GM18508 (cell line): ENCODE results near the gene AMHR2.

Experiments
- ATAC-seq: cut with Tn5 transposase; IDR thresholded peaks from one replicate; pipeline ENCODE4 v1.9.1; 2021; ENCODE audit warnings: moderate number of reproducible peaks; ENCODE audit not compliant: insufficient read depth, unreplicated experiment

AMHR2 gene

DNA sequence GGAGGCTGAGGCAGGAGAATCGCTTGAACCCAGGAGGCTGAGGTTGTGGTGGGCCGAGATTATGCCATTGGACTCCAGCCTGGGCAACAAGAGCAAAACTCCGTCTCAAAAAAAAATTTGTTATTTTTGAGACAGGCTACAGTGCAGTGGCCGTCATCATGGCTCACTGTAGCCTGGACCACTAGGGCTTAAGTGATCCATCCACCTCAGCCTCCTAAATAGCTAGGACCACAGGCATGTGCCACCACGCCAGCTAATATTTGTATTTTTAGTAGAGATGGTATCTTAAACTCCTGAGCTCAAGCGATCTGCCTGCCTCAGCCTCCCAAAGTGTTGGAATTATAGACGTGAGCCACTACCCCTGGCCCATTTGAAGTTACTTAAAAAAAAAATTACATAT, 27.3 kb downstream of the AMHR2 start:
- no peak for ATAC-seq

DNA sequence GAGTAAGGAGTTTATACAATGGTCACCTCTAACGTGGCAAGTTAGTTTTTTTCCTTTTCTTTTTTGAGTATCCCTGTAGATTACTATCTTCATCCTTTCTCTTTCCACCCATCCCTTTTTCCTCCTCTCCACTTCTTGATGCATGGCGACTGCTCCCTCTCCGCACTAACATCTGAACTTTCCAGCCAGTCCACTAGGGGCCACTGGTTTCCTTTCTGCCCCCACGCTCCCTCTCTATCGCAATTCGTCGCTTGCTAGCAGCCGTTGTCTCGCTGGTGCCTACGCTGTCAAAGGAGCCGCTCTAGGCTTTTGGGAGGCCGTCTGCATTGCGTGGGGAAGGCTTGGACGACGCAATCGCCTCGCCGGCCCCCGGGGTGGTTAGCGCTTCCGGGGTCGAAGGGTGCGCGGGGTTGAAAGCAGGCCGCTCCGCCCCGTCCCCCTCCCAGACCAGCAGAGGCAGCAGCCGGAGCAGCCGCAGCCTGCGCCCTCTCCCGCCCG, 28.1 kb downstream of the AMHR2 start, which contains the start of gene PCBP2:
Gene PCBP2 (plus strand): TSS at position 442 of the 498 bp plus-strand sequence. CDS start 2,699 bp downstream, outside the sequence.
- ATAC-seq: peak; percentile 89

DNA sequence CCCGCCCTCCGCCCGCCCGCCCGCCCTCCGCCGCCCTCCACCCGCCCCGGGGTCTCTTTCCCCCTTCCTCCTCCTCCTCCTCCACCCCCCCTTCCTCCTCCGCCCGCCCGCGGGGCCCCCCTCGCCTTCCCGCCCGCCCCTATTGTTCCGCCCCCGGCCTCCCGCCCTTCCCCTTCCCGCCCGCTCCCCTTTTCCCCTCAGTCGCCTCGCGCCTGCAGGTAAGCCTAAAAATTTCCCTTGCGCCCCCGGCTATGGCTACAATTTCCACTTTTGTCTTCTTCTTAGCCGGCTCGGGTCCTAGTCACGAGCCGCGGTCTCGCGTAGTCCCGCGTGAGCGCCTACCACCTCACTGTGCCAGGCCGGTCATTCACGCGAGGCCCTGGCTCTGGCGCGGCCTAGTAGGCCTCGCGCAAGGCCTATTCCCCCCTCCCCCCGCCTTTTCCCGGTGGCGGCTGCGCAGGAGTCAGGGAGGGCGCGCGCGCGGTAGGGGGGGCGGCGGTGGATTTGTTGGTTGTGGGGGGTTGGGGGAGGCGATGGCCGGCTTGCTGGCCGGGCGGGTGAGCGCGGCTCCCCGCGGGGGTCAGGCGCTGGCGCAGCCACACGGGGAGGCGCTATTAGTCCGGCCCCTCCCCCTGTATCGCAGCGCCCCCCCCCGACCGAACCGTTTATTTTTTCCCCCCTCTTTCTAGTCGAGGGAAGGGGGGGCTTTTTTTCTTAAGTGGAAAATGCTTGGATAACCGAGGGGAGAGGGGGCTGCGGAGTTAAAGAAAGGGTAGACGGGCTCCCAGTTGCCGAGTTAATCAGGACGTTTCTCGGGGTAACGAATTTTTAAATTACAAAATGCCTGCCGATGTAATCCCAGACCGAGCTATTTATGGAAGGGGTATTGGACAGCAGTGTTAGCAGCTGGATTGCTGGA, 28.8 kb downstream of the AMHR2 start:
- ATAC-seq: no peak

DNA sequence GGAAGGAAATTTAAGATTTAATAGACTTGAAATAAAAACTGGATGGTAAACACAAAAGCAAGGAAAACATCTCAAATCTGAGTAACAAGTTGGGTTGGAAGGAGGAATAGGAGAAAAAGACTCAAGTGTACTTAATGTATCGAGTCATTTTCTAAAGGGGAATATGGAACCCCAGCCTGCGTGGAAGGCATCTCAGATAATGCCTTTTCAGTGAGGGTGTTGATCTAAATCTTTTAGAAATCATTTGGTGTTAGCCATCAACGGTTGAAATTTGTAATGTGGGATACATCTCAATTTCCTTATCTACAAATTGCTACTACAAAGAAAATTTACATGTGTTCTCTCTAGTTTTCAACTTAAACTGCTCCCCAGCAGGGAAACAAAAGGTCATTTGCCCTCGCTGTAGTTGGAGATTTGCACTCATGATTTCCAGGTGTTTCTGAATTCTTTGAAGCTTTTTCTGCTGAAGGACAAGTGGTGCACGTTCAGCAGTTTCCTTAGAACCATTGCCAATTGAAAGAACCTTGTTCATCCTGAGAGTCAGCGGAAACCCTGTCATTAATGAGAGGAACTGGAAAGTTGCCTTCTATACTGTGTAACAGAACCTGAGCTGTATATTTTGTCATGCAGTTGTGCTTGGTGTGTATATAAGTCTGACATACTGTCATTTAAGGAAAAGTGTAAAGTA, 30.4 kb downstream of the AMHR2 start:
- ATAC-seq: no peak

DNA sequence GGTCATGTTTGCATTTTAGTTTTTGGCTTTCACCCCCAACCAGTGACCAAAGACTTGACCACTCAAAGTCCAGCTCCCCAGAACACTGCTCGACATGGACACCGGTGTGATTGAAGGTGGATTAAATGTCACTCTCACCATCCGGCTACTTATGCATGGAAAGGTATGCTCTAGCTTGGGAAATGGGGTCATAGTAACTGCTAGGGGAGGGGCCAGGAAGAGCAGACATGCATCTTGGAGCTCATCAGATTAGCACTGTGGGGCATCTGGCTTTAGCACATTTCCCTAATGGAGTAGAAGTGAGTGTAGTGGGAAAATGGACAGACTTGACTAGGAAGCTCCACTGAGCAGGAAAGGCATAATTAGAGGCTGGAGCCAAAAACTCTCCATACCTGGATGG, 31.1 kb downstream of the AMHR2 start:
- ATAC-seq: no peak

DNA sequence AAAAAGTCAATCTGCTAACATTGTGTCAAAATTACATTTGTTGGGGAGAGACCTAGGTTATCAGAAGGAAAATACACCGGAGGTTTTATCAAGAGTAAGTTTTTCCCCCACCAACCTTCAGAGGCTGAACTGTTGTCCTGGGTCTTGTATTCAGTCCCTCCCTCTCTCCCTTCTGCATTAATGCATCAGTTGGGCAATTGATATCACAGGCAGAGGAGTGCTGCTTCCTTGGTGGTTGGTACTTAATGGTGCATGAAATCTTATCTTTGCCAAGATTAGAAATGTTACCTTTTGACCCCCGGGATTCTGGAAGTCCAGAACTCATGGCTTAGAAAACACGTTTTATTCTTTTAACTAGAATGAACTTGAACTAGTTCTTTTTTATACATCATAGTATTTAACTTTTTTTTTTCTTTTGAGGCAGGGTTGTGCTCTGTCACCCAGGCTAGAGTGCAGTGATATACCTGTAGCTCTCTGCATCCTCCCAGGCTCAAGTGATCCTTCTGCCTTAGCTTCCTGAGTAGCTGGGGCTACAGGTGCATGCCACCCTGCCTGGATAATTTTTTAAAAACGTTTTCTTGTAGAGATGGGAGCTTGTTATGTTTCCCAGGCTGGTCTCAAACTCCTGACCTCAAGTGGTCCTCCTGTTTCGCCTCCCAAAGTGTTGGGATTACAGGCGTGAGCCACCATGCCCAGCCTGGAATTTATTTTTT, 33.2 kb downstream of the AMHR2 start:
- ATAC-seq: no peak

DNA sequence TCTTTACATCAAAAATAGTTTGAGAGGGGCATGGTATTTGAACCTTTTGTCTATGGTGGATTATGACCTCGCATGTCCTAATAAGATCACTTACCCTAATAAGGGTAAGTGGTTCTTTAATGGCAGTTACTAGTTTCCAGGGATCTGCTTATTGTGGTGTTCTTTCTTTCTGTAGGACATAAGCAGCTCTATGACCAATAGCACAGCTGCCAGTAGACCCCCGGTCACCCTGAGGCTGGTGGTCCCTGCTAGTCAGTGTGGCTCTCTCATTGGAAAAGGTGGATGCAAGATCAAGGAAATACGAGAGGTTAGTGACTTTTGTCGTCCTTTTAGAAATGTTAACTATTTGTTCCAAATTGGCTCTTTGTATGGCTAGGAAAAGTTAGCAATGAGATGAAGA, 35.4 kb downstream of the AMHR2 start:
- no peak for ATAC-seq

DNA sequence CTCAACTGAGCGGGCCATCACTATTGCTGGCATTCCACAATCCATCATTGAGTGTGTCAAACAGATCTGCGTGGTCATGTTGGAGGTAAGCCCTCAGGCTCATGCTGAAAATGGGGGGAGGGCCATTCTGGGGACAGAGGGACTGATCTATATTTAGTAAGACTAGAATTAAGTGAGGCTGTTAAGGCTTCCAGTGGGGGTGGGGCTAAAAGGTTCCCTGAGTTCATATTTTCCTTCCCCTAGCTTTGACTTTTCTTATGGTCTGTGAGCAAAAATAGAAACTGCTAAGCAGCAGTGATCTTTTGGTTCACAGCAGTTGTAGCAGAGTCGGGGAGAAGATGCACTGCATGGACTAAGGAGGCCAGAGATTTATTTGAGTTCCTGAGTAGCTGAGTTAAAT, 37.4 kb downstream of the AMHR2 start:
- no peak for ATAC-seq

DNA sequence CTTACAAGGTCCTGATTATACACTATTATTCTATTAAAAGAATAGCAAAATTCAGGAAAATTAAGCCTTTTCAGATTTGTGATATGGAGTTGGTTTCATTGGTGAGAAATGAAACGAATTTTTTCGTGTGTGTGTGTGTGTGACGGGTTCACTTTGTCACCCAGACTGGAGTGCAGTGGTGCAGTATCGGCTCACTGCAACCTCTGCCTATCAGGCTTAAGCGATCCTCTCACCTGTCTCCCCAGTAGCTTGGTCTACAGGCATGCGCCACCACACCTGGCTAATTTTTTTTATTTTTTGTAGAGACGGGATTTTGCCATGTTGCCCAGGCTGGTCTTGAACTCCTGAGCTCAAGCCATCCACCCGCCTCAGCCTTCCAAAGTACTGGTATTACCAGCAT, 37.9 kb downstream of the AMHR2 start:
- ATAC-seq: no peak

DNA sequence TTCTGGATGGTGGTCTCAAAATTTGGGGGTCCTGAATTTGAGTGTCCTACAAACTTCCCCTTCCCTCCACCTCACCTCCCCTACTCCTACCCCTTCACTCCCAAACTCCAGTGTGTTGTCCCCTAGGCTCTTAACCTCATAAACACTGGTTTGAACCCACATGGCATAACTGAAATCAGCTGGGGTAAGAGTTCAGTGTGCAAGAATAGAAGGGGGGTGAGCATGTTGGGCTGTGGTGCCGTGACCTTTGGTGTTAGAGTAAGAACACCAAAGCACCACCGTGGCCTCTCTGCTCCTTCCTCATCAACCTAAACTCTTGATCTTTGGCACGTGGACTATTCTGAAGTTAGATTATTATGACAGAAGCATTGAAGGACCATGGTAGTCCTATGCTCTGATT, 39.3 kb downstream of the AMHR2 start:
- no peak for ATAC-seq

DNA sequence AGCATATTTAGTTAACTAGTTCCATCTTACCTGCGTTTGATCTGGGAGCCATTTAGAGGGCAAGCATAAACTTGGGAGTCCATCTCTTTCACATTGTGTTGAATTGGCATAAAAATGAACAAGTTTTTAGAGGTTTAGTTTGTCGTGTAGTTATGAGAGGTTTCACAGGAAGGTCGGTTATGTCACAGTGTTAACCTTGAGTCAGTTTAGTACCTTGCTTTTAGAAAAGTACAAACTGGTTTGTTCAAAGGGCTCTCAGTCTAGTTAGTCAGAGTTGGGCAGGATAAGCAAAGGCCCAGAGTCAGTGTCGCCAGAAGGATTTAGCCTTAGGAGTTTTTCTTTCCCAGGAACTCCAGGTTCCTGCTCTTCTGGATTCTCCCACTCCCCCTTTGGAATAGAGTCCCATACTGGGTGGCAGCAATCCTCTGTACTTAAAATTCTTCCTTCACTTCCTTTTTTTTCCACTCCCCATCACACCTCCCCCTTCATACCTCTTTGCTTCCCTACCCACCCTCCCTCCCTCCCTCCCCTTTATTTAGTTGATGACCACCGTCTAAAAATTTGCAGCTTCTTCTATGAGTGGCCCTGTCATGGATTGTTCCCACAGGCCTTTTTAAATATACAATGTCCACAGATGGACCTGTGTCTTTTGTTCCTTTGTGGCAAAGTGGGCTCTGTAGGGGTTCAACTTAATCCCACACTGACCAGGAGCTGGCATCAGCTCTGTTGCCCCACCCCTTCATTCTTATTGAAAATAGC, 40.3 kb downstream of the AMHR2 start:
- ATAC-seq: no peak

DNA sequence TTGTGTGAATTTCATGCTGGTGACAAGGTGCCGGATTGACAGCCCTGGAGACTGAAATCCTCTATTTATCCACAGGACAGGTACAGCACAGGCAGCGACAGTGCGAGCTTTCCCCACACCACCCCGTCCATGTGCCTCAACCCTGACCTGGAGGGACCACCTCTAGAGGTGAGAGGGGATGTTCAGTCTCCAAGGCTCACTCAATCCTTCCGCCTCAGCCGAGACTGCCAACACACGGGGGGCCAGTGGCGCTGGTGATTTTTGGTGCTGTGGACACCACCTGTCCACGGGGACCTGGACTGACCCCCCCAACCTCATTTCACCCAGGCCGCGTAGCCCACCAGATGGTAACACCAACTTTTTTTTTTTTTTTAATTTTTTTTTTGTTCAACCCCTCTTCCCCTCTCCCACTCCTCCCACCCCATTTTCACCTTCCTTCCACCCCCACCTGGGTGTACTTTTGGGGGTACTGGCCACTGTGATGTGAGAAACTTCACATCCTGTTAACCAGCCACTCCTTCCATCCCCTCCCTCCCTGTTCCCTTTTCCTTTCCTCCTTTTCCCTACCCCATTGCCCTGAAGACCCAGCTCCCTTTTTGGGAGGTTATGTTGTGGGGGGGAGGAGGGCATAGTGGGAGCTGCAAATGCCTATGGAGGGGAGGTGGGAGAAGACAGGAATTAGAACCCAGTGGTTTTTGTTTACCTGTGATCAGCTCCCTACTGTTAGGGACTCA, 41.2 kb downstream of the AMHR2 start:
- ATAC-seq: no peak

DNA sequence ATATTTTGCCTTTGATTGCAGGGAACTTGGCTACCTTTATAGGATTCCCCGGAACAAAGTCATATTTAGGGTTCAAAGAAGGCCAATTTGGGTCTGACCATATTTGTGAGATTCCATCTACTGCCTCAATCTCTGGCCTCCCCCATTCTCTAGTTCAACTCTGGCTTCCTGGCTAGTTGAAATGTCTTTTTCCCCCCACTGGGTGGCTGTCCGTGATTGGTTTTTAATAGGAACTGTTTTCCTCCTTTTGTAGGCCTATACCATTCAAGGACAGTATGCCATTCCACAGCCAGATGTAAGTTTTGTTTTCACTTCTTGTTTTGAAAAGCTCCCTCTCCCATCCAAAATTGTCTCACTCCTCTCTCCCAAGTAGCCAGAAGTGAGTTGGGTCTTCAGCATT, 42.0 kb downstream of the AMHR2 start:
- ATAC-seq: no peak

DNA sequence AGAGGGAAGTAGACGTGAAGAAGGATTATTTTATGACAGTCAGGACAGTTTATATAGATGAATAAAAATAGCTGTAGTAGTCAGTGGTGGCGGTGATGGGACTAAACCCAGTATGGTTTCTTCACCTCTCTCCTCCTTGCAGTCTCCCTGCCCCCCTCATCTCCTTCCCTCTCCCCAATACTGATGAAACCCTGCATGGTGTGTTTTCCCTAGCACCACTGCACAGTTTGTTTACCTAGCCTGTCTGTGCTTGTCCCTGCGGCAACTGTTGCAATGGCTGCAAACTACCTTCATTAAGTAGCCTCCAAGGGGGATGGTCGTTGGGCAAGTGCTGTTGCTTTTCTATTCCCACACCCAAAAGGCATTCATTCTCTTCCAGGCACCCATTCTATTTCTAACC, 43.0 kb downstream of the AMHR2 start:
- ATAC-seq: no peak

DNA sequence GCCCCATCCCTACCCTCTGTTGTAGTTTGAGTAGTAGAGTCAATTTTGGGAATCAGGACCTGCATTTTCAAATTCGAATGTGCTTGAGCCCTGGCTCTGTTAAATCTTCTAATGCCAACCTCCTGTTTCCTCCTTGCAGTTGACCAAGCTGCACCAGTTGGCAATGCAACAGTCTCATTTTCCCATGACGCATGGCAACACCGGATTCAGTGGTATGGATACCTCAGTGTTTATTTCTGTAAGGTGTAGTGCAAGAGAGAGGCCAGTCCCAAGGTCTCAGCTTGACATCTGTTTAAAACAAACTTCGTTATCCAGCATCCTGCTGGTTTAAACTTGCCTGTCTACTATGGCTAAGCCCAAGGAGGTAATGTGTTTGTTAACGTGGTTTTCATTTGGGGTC, 43.4 kb downstream of the AMHR2 start:
- ATAC-seq: no peak

DNA sequence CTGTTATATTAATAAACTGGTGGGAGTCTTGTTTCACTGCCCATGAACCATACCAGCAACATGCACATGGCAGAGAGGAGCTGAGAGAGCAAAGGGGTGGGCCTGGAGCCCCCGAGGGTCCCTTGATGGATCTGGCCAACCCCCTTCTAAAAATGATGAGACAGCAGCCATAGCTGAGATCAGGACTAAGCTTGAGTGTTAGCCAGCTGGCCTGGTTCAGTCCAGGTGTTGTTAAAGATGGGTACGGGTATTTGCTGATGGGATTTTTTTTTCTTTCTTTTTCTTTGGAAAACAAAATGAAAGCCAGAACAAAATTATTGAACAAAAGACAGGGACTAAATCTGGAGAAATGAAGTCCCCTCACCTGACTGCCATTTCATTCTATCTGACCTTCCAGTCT, 44.2 kb downstream of the AMHR2 start:
- ATAC-seq: no peak

DNA sequence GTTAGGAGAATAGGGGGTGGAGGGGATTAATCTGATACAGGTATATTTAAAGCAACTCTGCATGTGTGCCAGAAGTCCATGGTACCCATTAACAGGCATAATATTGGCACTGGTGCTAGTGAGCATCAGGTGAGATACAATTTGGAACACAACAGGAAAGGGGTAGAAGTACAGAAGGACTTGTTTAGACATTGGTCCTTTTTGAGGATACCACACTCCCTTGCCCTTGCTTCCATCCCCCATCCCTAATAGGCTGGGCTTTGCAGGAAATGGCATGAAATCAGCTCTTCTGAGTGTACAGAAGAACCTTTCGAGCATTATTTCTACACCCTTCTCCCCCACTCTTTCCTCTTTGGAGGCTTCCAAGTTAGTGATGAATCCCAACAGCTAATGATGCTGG, 44.6 kb downstream of the AMHR2 start:
- ATAC-seq: no peak

DNA sequence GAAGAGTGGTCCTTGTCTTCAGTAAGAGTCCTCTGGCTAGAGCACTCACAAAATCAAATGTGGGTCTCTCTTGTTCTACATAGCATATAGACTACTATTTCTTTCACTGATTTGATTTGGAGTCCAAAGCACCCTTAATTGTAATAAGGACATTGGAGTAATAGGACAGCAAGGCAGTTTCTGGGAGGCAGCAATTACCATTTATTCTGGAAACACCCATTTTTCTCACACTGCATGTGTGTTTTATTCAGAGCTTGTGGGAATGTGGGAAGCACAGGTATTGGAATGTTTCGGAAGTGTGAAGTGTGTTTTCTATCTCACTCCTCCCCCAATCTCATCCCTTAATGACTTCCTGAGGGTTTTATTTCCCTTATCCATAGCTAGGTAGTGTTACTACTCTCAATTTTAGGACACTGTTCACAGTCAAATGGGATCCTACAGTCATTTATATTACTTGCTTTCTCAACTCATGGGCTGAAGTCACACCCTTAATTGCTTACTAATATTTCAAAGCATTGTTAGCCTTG, 48.5 kb downstream of the AMHR2 start:
- ATAC-seq: no peak

DNA sequence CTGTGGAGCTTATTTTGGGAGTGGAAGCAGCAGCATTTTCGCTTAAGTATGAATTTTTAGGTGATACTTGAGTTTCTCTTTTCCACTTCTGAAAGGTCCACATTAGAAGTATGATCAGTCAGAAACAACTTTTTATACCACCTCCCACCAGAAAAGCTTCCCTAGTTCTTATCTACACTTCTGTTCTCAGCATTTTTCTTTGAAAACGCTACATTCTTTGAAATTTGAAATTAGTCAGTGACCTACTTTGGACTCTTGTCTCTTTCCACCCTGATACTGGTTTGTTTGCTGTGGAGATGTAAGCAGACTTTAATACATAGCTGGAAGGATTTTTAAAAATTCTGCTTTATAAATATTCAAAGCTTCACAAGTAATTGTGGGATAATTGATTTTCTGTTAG, 50.4 kb downstream of the AMHR2 start:
- ATAC-seq: no peak
